ENCODE data around the gene VSNL1. TPM values are rescaled to one million over a fixed set of nuclear protein-coding genes. Genes with fewer than 3 reads are reported as not detected.

The VSNL1 gene
- total RNA-seq, 1 experiment from 2014 or later, result 9.9 TPM

DNA sequence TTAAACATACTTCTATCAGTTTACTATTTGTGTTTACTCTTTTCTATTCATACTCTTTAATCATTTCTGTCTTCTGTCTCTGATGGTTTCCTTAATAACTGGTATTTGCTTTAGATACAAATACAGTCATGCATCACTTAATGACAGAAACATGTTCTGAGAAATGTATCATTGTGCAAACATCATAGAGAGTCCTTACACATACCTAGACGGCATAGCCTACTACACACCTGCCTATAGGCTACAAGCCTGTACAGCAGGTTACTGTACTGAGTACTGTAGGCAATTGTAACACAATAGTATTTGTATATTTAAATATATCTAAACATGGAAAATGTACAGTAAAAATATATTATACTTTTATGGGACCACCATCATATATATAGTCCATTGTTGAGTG is 36.3 kb downstream of the VSNL1 start:
- TF ChIP-seq, protein P1, sequence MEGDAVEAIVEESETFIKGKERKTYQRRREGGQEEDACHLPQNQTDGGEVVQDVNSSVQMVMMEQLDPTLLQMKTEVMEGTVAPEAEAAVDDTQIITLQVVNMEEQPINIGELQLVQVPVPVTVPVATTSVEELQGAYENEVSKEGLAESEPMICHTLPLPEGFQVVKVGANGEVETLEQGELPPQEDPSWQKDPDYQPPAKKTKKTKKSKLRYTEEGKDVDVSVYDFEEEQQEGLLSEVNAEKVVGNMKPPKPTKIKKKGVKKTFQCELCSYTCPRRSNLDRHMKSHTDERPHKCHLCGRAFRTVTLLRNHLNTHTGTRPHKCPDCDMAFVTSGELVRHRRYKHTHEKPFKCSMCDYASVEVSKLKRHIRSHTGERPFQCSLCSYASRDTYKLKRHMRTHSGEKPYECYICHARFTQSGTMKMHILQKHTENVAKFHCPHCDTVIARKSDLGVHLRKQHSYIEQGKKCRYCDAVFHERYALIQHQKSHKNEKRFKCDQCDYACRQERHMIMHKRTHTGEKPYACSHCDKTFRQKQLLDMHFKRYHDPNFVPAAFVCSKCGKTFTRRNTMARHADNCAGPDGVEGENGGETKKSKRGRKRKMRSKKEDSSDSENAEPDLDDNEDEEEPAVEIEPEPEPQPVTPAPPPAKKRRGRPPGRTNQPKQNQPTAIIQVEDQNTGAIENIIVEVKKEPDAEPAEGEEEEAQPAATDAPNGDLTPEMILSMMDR (conservative IDR thresholded peaks at IDR 0.05), result no peak
- Histone ChIP-seq H3K9me3 (ENCODE audit: control insufficient read depth, low read depth, low read length) (no peaks in the 10 kb centered on the region), H3K14ac (ENCODE audit: insufficient read depth, low read length) (no peak overlapping the region), H3K9ac (ENCODE audit: extremely low read depth, insufficient read length, low read length) (no peak overlapping the region), H2AK5ac (ENCODE audit: insufficient read length, low read length) (no peak overlapping the region), H3T11ph (ENCODE audit: low read length) (no peak overlapping the region), H4K5ac (ENCODE audit: insufficient read length, low read depth, low read length) (no peak overlapping the region), H3K27me3 (ENCODE audit: insufficient read depth, low read length) (no peaks in the 10 kb centered on the region), H3K4me2 (ENCODE audit: insufficient read depth, insufficient read length, low read length) (no peak overlapping the region), H2BK5ac (ENCODE audit: insufficient read length, low read length) (no peak overlapping the region), H3K18ac (ENCODE audit: insufficient read length, low read depth, low read length) (no peak overlapping the region), H2BK15ac (ENCODE audit: low read depth, low read length) (no peak overlapping the region), H3K27ac (ENCODE audit: insufficient read length, low read depth, low read length) (no peak overlapping the region), H3K4ac (ENCODE audit: low read depth, low read length) (no peak overlapping the region), H4K20me1 (ENCODE audit: control insufficient read depth, insufficient read depth, insufficient read length) (no peaks in the 10 kb centered on the region), H3K4me1 (ENCODE audit: insufficient read depth, low read length) (peaks cover 12% of the 10 kb centered on the region), H2AFZ (ENCODE audit: low read length) (no peak overlapping the region), H3K79me1 (ENCODE audit: insufficient read depth, low read depth, low read length, poor library complexity, severe bottlenecking) (peaks cover 5% of the 10 kb centered on the region), H3K79me2 (ENCODE audit: insufficient read depth, low read length) (peaks cover 20% of the 10 kb centered on the region; the same call in 1 of the 2 replicates), H3K23ac (ENCODE audit: insufficient read length, low read depth, low read length) (no peak overlapping the region), H2BK120ac (ENCODE audit: low read depth, low read length, poor library complexity, severe bottlenecking) (no peak overlapping the region), H4K91ac (ENCODE audit: insufficient read length, low read depth, low read length) (no peak overlapping the region), H2BK20ac (ENCODE audit: low read depth, low read length, poor library complexity, severe bottlenecking) (no peak overlapping the region), H3K23me2 (ENCODE audit: insufficient read length, low read depth, low read length, poor library complexity, severe bottlenecking) (no peaks in the 10 kb centered on the region), H4K8ac (replicated peaks; ENCODE audit: insufficient read length, low read depth, low read length) (no peak overlapping the region), H3K56ac (ENCODE audit: insufficient read length, low read depth, low read length) (no peak overlapping the region), H2BK12ac (ENCODE audit: insufficient read length, low read depth, low read length) (no peak overlapping the region)
- Mint-ChIP-seq H3K9me3 (no peaks in the 10 kb centered on the region), H3K4me1 (peaks cover 26 to 34% of the 10 kb centered on the region in 2 experiments), H3K27me3 (ENCODE audit: low read depth) (no peaks in the 10 kb centered on the region), H3K4me3 (no peak overlapping the region), H3K36me3 (ENCODE audit: insufficient read depth in 1 of 3, low read depth in 3 of 3) (peaks cover 0 to 9% (median 2%) of the 10 kb centered on the region in 3 experiments; a peak in 4 of 7 replicates), H3K27ac (no peak overlapping the region)
- DNase-seq, result no peak
- no CpG with 5 or more reads among the region's 1 CpG for WGBS (ENCODE audit: extremely low coverage, insufficient read length, low lambda C conversion rate)
